T-helper 1 cell treated with Interleukin-12 subunit alpha and Interleukin-12 subunit beta and Interleukin-4 antibody, amounts not matched to agents 30 μg/mL and 1 μg/mL, for 36 hours (primary cell): ENCODE data around the gene CMTM7.
A peak's percentile ranks its signal among the peaks of the same experiment; 100 is the strongest.

ENCODE experiments used
- H3K27ac Mint-ChIP-seq: one replicate; pipeline ENCODE4 v1.8.0; 2021; ENCODE audit warnings: mild to moderate bottlenecking, mixed read lengths
- H3K27me3 Mint-ChIP-seq: one replicate; pipeline ENCODE4 v1.8.0; 2021; ENCODE audit warnings: low read depth, mixed read lengths
- H3K36me3 Mint-ChIP-seq: one replicate; pipeline ENCODE4 v1.8.0; 2021; ENCODE audit warnings: low read depth, mixed read lengths
- H3K4me1 Mint-ChIP-seq: one replicate; pipeline ENCODE4 v1.8.0; 2021; ENCODE audit warnings: low read depth, mixed read lengths
- H3K4me3 Mint-ChIP-seq: one replicate; pipeline ENCODE4 v1.8.0; 2021; ENCODE audit warnings: mild to moderate bottlenecking, moderate library complexity, mixed read lengths
- H3K9me3 Mint-ChIP-seq: one replicate; pipeline ENCODE4 v1.8.0; 2021; ENCODE audit warnings: mixed read lengths

CMTM7 gene, protein sequence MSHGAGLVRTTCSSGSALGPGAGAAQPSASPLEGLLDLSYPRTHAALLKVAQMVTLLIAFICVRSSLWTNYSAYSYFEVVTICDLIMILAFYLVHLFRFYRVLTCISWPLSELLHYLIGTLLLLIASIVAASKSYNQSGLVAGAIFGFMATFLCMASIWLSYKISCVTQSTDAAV

DNA sequence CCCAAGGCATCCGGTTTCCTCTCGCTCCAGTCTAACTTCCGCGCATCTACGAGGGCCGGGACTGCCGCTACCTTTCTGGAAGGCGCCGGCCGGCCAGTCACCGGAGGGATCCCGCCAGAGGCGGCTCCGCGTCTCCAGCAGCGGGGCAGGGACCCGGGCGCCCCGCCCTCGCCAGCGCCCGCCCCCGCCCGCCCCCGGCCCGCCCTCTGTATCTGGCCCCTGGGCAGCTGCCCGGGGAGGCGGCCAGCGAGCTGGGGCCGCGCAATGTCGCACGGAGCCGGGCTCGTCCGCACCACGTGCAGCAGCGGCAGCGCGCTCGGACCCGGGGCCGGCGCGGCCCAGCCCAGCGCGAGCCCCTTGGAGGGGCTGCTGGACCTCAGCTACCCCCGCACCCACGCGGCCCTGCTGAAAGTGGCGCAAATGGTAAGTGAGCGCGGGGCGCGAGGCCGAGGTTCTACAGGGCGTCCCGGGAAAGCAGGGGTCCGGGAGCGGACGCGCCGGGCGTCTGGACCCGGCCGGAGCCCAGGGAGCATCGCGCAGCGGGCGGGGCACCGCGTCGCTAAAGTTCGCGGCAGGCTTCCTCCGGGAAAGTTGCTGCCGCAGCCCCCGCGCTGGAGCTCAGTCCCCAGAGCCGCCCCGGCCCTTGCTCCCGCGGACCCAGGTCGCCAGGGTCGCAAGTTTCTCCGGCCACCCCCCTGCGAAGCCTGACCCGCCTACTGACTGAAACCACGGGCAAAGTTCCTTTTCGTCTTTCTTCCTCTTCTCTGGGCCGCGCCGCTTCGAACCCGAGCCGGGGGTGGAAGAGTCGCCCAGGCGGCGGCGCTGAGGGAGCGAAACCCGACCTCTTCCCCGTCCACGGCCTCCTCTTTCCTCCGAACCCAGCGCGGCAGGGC lies at the start of gene CMTM7:
Gene CMTM7 (plus strand): TSS at position 211 of the 893 bp plus-strand sequence. CDS start 54 bp downstream, at position 265.
- H3K9me3 Mint-ChIP-seq: no peaks in the 10 kb centered on the region
- H3K4me3 Mint-ChIP-seq: peak within 1 kb of the TSS; percentile 99
- peak within 1 kb of the TSS; percentile 99 for H3K27ac Mint-ChIP-seq
- peaks cover 46% of the 10 kb centered on the region for H3K4me1 Mint-ChIP-seq
- peaks cover 19% of the 10 kb centered on the region for H3K36me3 Mint-ChIP-seq
- no peaks in the 10 kb centered on the region for H3K27me3 Mint-ChIP-seq

DNA sequence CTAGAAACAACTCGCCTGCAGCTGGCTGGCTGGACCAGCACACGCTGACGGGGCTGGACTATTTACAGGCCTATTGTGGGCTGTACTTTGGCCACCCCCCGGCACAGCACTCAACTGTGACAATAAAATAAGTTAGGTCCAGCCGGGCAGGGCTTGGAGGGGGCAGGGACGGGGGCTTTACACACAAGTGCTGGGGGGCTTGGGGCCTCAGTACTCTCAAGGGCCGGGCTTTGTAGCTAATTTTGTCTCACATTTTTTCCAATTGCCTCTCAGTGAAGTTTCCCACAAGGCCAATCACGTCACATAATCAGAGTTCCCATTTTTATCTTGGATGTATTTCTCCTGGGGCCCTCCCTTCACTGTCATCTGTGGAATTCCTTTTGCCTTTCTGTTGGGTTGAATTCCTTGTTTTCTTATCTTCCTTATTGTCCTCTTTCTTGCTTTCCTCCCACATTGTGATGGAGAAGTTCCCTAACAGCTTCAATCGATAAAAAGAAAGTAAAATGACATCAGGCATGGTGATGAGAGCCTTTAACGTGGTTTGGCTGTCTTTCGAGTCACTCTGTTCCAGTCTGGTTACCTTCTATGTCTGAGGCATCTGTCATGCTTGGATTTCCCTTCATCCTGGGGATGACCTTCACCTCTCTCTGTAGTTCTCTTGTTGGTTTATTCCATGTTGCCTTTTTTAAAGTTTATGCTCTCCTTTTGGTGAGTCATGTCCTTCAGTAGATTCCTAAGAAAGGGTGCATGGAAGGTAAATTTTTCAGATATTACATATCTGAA lies 44.1 kb upstream of the CMTM7 start:
- H3K4me3 Mint-ChIP-seq: no peak overlapping the region
- H3K36me3 Mint-ChIP-seq: no peaks in the 10 kb centered on the region
- no peak overlapping the region for H3K27ac Mint-ChIP-seq
- H3K9me3 Mint-ChIP-seq: no peaks in the 10 kb centered on the region
- peaks cover 13% of the 10 kb centered on the region for H3K4me1 Mint-ChIP-seq
- no peaks in the 10 kb centered on the region for H3K27me3 Mint-ChIP-seq

DNA sequence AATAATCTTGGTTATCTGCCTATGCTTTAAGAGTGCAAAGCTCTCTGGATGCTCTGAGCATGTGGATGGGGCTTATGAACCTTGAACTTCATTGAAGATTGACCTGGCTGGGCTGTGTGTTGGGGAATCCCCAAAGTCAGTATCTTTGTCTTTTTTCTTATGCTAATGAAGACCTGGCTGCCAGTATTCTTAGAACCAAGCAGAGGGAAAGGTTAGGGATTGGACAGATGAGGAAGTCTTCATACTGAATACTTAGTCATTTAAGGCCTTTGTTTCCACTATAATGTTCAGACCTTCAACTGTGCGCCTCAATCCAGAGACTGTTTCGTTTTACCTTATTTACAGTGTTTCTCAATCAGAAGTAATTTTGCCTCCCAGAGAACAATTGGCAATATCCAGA lies 42.5 kb upstream of the CMTM7 start:
- H3K27me3 Mint-ChIP-seq: no peaks in the 10 kb centered on the region
- no peaks in the 10 kb centered on the region for H3K36me3 Mint-ChIP-seq
- H3K27ac Mint-ChIP-seq: no peak overlapping the region
- no peak overlapping the region for H3K4me3 Mint-ChIP-seq
- no peaks in the 10 kb centered on the region for H3K9me3 Mint-ChIP-seq
- peaks cover 12% of the 10 kb centered on the region for H3K4me1 Mint-ChIP-seq

DNA sequence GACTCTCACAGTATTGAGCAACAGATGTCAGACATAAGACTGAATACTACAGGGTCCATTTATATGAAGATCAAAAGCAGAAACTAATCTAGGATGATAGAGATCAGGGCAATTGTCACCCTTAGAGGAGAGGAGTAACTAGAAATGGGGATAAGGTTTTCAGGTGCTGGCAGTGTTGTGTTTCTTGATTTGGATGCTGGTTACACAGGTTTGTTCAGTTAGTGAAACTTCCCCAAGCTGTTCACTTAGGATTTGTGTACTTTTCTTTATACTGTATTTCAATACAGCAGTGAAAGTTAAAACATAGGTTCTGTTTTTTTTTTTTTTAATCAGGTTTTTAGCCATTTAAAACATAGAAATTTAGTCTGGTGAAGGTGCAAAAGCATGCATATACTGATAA lies 39.1 kb upstream of the CMTM7 start:
- H3K4me1 Mint-ChIP-seq: peaks cover 10% of the 10 kb centered on the region
- no peaks in the 10 kb centered on the region for H3K27me3 Mint-ChIP-seq
- no peaks in the 10 kb centered on the region for H3K36me3 Mint-ChIP-seq
- no peak overlapping the region for H3K27ac Mint-ChIP-seq
- H3K9me3 Mint-ChIP-seq: no peaks in the 10 kb centered on the region
- H3K4me3 Mint-ChIP-seq: no peak overlapping the region

DNA sequence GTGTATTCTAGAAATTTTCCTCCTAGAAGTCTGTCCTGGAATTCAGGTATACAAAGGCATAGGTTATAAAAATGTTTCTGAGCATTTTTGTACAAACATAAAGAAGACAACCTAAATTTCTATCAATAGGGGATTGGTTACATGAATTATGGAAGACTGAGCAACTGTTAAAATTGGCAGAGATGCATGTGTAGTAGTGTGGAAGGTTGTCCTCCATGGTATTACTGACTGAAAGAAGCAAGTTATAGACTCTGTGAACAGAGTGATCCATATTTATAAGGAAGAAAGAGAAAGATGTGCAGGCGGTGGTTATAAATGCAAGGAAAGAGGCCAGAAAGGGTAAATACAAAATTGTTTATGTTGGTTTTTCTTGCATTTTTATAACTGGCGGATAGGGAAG lies 38.3 kb upstream of the CMTM7 start:
- H3K27ac Mint-ChIP-seq: no peak overlapping the region
- H3K4me1 Mint-ChIP-seq: peaks cover 7% of the 10 kb centered on the region
- H3K27me3 Mint-ChIP-seq: no peaks in the 10 kb centered on the region
- no peak overlapping the region for H3K4me3 Mint-ChIP-seq
- no peaks in the 10 kb centered on the region for H3K36me3 Mint-ChIP-seq
- no peaks in the 10 kb centered on the region for H3K9me3 Mint-ChIP-seq

DNA sequence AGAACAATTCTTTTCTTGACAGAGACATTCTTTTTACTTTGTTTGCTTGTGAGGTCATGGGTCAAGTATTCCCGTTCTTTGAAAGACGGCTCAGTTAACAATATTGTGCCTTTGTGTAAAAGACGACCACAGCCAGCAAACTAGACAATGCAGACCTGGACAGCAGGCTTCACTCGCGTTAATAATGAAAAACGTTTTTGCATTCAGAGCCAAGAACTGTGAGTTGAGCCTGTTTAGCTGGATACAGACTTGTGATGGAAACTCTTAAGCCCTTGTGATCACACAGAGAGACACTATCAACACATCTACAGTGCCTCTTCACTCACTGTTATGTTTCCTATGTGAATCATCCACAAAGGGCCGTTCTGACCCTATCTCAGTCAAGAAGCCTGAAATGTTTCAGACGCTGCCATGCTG lies 37.3 kb upstream of the CMTM7 start:
- Mint-ChIP-seq H3K27ac (no peak overlapping the region), H3K9me3 (no peaks in the 10 kb centered on the region), H3K4me1 (peaks cover 1% of the 10 kb centered on the region), H3K27me3 (no peaks in the 10 kb centered on the region), H3K36me3 (peaks cover 3% of the 10 kb centered on the region), H3K4me3 (no peak overlapping the region)

DNA sequence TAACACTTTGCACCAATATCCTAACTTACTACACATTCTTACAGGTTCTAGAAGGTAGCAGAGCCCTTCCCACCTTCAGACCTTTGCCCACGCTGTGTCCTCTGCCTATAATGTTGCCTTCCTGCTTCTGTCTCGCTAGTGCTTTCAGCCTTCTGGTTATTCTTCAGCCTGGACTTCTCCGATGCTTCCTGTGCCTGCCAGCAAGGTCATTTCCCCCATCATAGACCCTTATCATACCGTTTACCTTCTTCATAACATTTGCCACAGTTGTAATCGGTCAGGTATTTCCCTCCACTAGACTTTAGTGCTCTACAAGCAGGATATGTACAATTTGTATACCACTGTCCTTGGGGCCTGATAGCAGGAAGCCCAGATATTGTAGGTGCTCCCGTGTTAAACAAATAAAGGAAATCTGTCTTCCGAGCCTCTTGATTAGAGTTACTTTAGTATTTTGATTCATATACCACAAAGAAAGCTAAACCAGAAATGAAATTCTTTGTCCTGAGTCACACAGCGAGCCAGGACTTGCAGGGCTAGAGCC lies 35.8 kb upstream of the CMTM7 start:
- Mint-ChIP-seq H3K27ac (no peak overlapping the region), H3K4me3 (no peak overlapping the region), H3K9me3 (no peaks in the 10 kb centered on the region), H3K36me3 (peaks cover 3% of the 10 kb centered on the region), H3K4me1 (no peaks in the 10 kb centered on the region), H3K27me3 (no peaks in the 10 kb centered on the region)

DNA sequence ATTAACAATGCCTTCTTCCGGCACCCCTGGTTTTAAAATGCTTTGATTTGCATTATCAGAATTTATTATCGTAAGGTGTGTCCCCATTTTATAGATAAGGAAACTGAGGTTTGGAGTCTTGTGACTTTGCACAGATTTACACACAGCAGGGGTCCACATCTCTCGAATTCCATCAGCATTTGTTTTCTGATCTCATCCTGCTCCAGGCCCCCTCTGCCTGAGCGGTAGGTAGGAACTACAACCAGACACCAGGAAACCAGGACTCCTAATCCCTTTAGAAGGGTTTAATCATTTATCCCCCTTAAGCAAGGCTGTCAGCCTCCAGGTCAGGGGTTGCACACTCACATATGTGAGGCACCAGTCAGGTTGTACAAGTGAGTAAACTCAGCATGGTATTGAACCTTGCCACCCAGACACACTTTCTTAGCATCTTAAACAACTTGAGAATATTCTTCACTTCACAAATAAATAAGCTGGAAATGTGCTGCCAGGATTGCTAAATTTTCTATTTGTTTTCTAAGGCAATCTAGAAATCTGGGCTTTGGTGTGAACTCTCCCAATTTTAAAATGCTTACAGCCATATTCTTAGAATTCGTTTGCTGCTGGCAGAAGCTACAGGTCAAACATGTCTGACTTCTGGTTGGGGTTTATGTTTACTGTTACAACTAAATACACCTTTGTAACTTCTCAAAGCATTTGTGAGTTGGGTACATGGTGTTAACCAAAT lies 31.7 kb upstream of the CMTM7 start:
- Mint-ChIP-seq H3K9me3 (no peaks in the 10 kb centered on the region), H3K27me3 (no peaks in the 10 kb centered on the region), H3K4me3 (no peak overlapping the region), H3K4me1 (no peaks in the 10 kb centered on the region), H3K36me3 (peaks cover 3% of the 10 kb centered on the region), H3K27ac (no peak overlapping the region)

DNA sequence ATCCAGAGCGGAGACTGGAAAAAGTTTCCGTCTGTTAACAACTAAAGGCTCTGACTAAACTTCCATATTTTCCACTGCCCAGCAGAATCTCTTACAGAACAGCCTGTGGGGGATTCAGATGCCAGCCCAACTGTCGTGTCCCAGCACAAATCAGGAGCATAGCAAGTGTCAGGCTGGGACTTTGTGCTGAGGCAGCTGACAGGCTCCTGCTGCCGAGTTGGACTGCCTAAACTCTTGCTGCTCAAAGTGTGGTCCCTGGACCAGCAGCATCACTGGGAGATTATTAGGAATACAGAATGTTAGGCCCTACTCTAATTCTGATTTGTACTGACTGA lies 31.2 kb upstream of the CMTM7 start:
- Mint-ChIP-seq H3K4me3 (no peak overlapping the region), H3K27me3 (no peaks in the 10 kb centered on the region), H3K9me3 (no peaks in the 10 kb centered on the region), H3K36me3 (peaks cover 3% of the 10 kb centered on the region), H3K27ac (no peak overlapping the region), H3K4me1 (no peaks in the 10 kb centered on the region)

DNA sequence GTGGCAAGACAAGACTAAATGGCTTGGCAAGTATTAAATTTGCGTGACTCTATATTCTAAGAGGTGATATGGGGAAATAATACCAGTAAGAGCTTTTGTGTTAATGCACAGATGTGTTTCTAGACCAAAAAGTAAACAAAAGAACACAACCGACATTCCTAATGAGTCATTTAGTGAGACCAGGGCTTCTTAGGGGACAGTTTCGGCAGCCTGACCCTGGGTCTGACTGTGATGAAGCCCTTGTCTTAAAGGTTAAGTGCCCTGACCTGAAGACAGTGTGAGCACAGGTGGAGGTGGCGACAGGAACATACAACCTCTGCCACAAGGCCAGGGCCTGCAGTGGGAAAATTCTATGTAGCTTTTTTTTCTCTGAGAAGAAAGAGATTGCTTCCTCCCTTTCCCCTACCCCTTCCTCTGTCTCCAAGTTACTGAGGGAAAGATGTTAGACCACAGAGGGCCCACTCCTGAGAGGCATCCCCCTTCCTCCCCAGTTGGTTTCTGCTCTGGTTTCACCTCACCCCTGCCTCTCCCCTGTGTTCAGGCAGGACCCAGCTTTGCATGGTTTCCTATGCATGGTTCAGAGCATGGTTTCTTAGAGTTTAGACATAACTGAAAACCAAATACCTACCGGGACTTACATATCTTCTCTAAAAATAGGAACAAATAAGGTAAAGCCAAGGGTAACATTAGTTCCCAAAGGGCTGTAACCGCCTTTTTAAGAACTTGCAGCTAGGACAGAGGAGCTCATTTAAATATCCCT lies 24.8 kb upstream of the CMTM7 start:
- Mint-ChIP-seq H3K9me3 (no peaks in the 10 kb centered on the region), H3K27ac (no peak overlapping the region), H3K36me3 (peaks cover 6% of the 10 kb centered on the region), H3K27me3 (no peaks in the 10 kb centered on the region), H3K4me1 (peaks cover 15% of the 10 kb centered on the region), H3K4me3 (no peak overlapping the region)

DNA sequence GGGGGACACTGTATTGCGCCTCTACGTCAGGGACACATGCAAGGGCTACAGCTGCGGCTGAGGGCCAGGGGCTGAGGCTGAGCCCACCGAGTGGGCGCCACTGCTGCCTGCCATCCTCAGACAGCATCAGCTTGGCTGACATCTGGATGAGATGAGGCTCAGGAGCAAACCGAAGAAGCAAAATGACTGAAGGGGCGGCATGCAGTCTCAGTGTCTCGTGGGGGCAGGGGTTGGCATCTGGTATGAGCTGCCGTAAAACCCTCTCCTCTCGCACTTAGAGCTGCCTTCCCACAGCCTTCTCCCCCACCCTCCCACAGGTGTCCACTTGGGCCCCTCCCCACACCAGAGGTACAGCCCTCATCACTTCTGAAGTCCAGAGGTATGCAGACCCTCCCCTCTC lies 24.2 kb upstream of the CMTM7 start:
- Mint-ChIP-seq H3K27ac (no peak overlapping the region), H3K9me3 (no peaks in the 10 kb centered on the region), H3K27me3 (no peaks in the 10 kb centered on the region), H3K4me1 (peaks cover 15% of the 10 kb centered on the region), H3K4me3 (no peak overlapping the region), H3K36me3 (peaks cover 6% of the 10 kb centered on the region)

DNA sequence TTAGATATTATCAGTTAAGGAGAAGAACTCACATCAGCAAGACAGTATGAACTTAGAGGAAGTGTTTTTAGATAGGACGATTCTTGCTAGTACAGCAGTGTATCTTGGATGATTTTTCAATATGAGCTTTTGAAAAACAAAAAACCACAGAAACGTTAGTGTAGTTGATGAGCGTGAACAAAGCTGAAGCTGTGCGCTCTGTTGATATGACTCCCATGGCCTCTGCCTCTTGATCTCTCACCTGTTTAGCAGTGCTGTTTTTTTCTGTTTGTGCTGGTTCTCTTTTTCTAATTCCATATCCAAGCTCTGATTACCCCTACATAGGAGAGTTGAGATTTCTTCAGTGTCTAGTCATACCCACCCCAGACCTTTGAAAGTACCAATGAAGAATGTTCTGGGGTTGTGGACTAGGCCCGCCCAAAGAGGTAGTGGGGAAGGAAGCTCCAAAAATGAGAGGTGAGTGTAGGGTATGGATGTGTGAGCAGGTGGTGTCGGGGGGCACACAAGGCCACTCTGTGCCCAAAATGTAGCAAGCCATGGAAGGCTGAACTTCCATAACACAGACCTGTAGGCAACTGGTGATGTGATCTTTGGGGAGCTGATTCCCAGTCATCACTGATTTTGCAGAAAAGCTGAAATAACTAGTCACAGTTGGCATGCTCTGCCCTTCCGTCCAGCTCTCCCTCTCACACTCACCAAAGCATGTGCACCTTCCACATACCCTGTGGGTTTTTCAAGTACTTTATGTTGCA lies 20.0 kb upstream of the CMTM7 start:
- H3K9me3 Mint-ChIP-seq: no peaks in the 10 kb centered on the region
- peaks cover 23% of the 10 kb centered on the region for H3K4me1 Mint-ChIP-seq
- H3K4me3 Mint-ChIP-seq: peak overlapping the region; percentile 32
- peaks cover 6% of the 10 kb centered on the region for H3K36me3 Mint-ChIP-seq
- peak overlapping the region; percentile 92 for H3K27ac Mint-ChIP-seq
- H3K27me3 Mint-ChIP-seq: no peaks in the 10 kb centered on the region

DNA sequence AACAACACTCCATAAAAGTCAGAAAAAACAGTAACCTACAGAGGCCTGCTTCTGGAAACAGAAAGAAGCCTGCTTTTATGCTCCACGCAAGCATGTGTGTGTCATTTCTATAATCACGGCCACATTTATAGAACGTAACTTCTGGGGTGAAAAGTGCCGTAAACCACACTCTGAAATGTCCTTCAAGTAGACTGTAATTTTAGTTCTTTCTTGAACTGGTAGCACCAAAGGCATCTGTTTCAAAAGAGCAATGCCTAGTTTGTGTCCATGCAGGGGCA lies 19.5 kb upstream of the CMTM7 start:
- no peaks in the 10 kb centered on the region for H3K9me3 Mint-ChIP-seq
- H3K4me3 Mint-ChIP-seq: no peak overlapping the region
- no peaks in the 10 kb centered on the region for H3K27me3 Mint-ChIP-seq
- H3K36me3 Mint-ChIP-seq: peaks cover 6% of the 10 kb centered on the region
- H3K4me1 Mint-ChIP-seq: peaks cover 20% of the 10 kb centered on the region
- H3K27ac Mint-ChIP-seq: peak overlapping the region; percentile 92
